H1 (cell line): ENCODE measurements around the gene MAP4K4. TPM values are rescaled to one million over a fixed set of nuclear protein-coding genes. Genes with fewer than 3 reads are reported as not detected.

ENCODE experiments used
- CTCF ChIA-PET: fragments of 300-600 bp; sonication (Branson Sonifier 250); formaldehyde crosslinking; loops from one replicate; lab custom pipeline; 2021; ENCODE audit not compliant: partially characterized antibody; lab: Charles Lee
- POLR2A ChIA-PET: fragments of 300-600 bp; sonication (Branson Sonifier 250); formaldehyde crosslinking; loops from one replicate; lab custom pipeline; 2021; ENCODE audit warnings: inconsistent platforms; ENCODE audit not compliant: partially characterized antibody; lab: Charles Lee
- DNase-seq, 2 experiments: peaks; one replicate each; pipeline versions ENCODE4 v3.0.0 to v3.0.0-alpha.2; 2010 to 2022; ENCODE audit warnings: low spot score in 2 of 2, low read depth in 1 of 2, mixed read lengths in 1 of 2
- FAIRE-seq: peaks from 2 replicates; lab custom pipeline; 2011; peaks lifted over from hg19 to GRCh38; lab: Jason Lieb, UNC
- H2AFZ ChIP-seq: 2 replicates; pipeline ENCODE4 v1.8.1; 2012; ENCODE audit warnings: low read length, inconsistent platforms
- H2AK5ac ChIP-seq: 2 replicates; pipeline ENCODE4 v1.6.1; 2013; ENCODE audit warnings: low read depth, low read length
- H2BK120ac ChIP-seq: replicated peaks from 2 replicates; pipeline ENCODE3; 2013; ENCODE audit warnings: low read depth, low read length, inconsistent platforms
- H2BK12ac ChIP-seq: 2 replicates; pipeline ENCODE4 v1.6.1; 2013; ENCODE audit warnings: low read depth, low read length
- H2BK15ac ChIP-seq: 2 replicates; pipeline ENCODE4 v1.6.1; 2013; ENCODE audit warnings: low read length
- H2BK20ac ChIP-seq: 2 replicates; pipeline ENCODE4 v1.6.1; 2013; ENCODE audit warnings: low read length
- H2BK5ac ChIP-seq: 2 replicates; pipeline ENCODE4 v1.6.1; 2013; ENCODE audit warnings: low read depth, low read length
- H3K14ac ChIP-seq: 2 replicates; pipeline ENCODE4 v1.6.1; 2013; ENCODE audit warnings: inconsistent platforms; ENCODE audit not compliant: insufficient read length
- H3K18ac ChIP-seq: 2 replicates; pipeline ENCODE4 v1.6.1; 2013; ENCODE audit warnings: low read length; ENCODE audit errors: extremely low read depth
- H3K23ac ChIP-seq: 2 replicates; pipeline ENCODE4 v1.6.1; 2013; ENCODE audit warnings: inconsistent platforms; ENCODE audit not compliant: insufficient read length
- H3K23me2 ChIP-seq: 2 replicates; pipeline ENCODE4 v1.6.1; 2013; ENCODE audit warnings: low read depth, low read length
- H3K27ac ChIP-seq: 2 replicates; pipeline ENCODE4 v1.6.1; 2011; ENCODE audit warnings: low read depth, low read length, inconsistent platforms
- H3K27me3 ChIP-seq, 4 experiments: replicated peaks in 1 of 4; 1 replicate in 1 of 4; 2 replicates in 3 of 4; pipeline versions ENCODE4 v1.6.1 to v1.8.1; 2011 to 2013; ENCODE audit warnings: low read length in 3 of 4, mild to moderate bottlenecking in 3 of 4, inconsistent platforms in 2 of 4, mixed read lengths in 2 of 4, moderate library complexity in 1 of 4; ENCODE audit not compliant: control insufficient read depth in 3 of 4, insufficient read depth in 3 of 4; ENCODE audit errors: extremely low read depth in 1 of 4
- H3K36me3 ChIP-seq, 4 experiments: 2 replicates each; pipeline versions ENCODE4 v1.6.1 to v1.8.1; 2011 to 2013; ENCODE audit warnings: mild to moderate bottlenecking in 4 of 4, low read length in 3 of 4, moderate library complexity in 2 of 4, control low read depth in 1 of 4, inconsistent platforms in 1 of 4; ENCODE audit not compliant: insufficient read depth in 4 of 4, control insufficient read depth in 2 of 4
- H3K4ac ChIP-seq: replicated peaks from 2 replicates; pipeline ENCODE3; 2013; ENCODE audit warnings: low read length, low read depth, mixed read lengths, inconsistent platforms; ENCODE audit not compliant: insufficient read length
- H3K4me1 ChIP-seq, 4 experiments: replicated peaks in 1 of 4; 1 replicate in 1 of 4; 2 replicates in 3 of 4; pipeline versions ENCODE4 v1.6.1 to v1.8.1; 2011 to 2013; ENCODE audit warnings: low read length in 3 of 4, inconsistent platforms in 2 of 4, mixed read lengths in 1 of 4; ENCODE audit not compliant: insufficient read depth in 4 of 4, control insufficient read depth in 3 of 4
- H3K4me2 ChIP-seq, 2 experiments: 2 replicates each; pipeline versions ENCODE4 v1.6.1 to v1.8.1; 2011 to 2013; ENCODE audit warnings: low read depth in 2 of 2, low read length in 2 of 2, control low read depth in 1 of 2, inconsistent platforms in 1 of 2, mild to moderate bottlenecking in 1 of 2; ENCODE audit not compliant: insufficient read depth in 1 of 2
- H3K4me3 ChIP-seq, 4 experiments: fragments of 200-600, 300-600 bp in 1 of 4; sonication (generic), shearing (Covaris generic), sonication (Bioruptor Twin) in 1 of 4; 2 replicates each; pipeline versions ENCODE4 v1.5.1 to v1.8.1; 2011 to 2016; ENCODE audit warnings: low read length in 4 of 4, low read depth in 3 of 4, control low read depth in 2 of 4, inconsistent platforms in 2 of 4, mild to moderate bottlenecking in 2 of 4, mixed read lengths in 1 of 4, moderate library complexity in 1 of 4; ENCODE audit not compliant: insufficient read depth in 2 of 4; ENCODE audit errors: extremely low read depth in 1 of 4
- H3K56ac ChIP-seq: replicated peaks from 2 replicates; pipeline ENCODE3; 2013; ENCODE audit warnings: low read depth, mild to moderate bottlenecking, mixed read lengths, low read length, inconsistent platforms; ENCODE audit not compliant: insufficient read length
- H3K79me1 ChIP-seq: 2 replicates; pipeline ENCODE4 v1.6.1; 2013; ENCODE audit warnings: low read depth, low read length, control low read depth
- H3K79me2 ChIP-seq, 2 experiments: 2 replicates each; pipeline versions ENCODE4 v1.6.1 to v1.8.1; 2012 to 2013; ENCODE audit warnings: low read length in 2 of 2, mild to moderate bottlenecking in 2 of 2, inconsistent platforms in 1 of 2; ENCODE audit not compliant: insufficient read depth in 2 of 2, control insufficient read depth in 1 of 2
- H3K9ac ChIP-seq, 4 experiments: replicated peaks in 1 of 4; 1 replicate in 1 of 4; 2 replicates in 3 of 4; pipeline versions ENCODE4 v1.6.1 to v1.8.1; 2011 to 2013; ENCODE audit warnings: low read depth in 3 of 4, low read length in 3 of 4, control low read depth in 2 of 4, mild to moderate bottlenecking in 2 of 4, moderate library complexity in 2 of 4, inconsistent platforms in 1 of 4; ENCODE audit errors: extremely low read depth in 1 of 4
- H3K9me3 ChIP-seq, 2 experiments: 2 replicates each; pipeline versions ENCODE4 v1.6.1 to v1.8.1; 2012 to 2013; ENCODE audit warnings: mild to moderate bottlenecking in 2 of 2, moderate library complexity in 2 of 2, control low read depth in 1 of 2, inconsistent platforms in 1 of 2, low read depth in 1 of 2, low read length in 1 of 2, mixed read lengths in 1 of 2; ENCODE audit not compliant: insufficient read depth in 2 of 2
- H4K20me1 ChIP-seq, 2 experiments: replicated peaks in 1 of 2; 2 replicates each; pipeline versions ENCODE3 to v1.8.1; 2011 to 2013; ENCODE audit warnings: inconsistent platforms in 2 of 2, low read length in 2 of 2, mild to moderate bottlenecking in 1 of 2; ENCODE audit not compliant: insufficient read depth in 2 of 2, control insufficient read depth in 1 of 2
- H4K5ac ChIP-seq: 2 replicates; pipeline ENCODE4 v1.6.1; 2013; ENCODE audit warnings: low read length, low read depth, mixed read lengths, inconsistent platforms; ENCODE audit not compliant: insufficient read length
- H4K8ac ChIP-seq: 2 replicates; pipeline ENCODE4 v1.8.0; 2013; ENCODE audit warnings: mild to moderate bottlenecking, moderate library complexity, low read length, inconsistent platforms; ENCODE audit not compliant: insufficient read depth; ENCODE audit errors: extremely low read depth
- H4K91ac ChIP-seq: replicated peaks from 2 replicates; pipeline ENCODE3; 2013; ENCODE audit warnings: low read length, mixed read lengths, inconsistent platforms; ENCODE audit not compliant: insufficient read length
- USF2 ChIP-seq: IDR thresholded peaks from 2 replicates; pipeline ENCODE4 v1.6.1; 2011; ENCODE audit warnings: low read length, improper control_type of control experiment
- WGBS, 2 experiments: shearing (Covaris generic) in 1 of 2; methylation state at CpG; one replicate each; pipeline versions ENCODE4 v1.1.6 to v1.1.7; 2013 to 2015; ENCODE audit warnings: low lambda C conversion rate in 2 of 2, mixed read lengths in 2 of 2, inconsistent platforms in 1 of 2, low coverage in 1 of 2, missing lambda C conversion rate in 1 of 2; ENCODE audit not compliant: insufficient replicate concordance in 2 of 2, insufficient coverage in 1 of 2, insufficient read length in 1 of 2; ENCODE audit errors: extremely low coverage in 1 of 2, missing lambda C conversion rate in 1 of 2; 5-methylcytosine and 5-hydroxymethylcytosine counted together
- polyA plus RNA-seq, 7 experiments: library from polyadenylated mRNA; depleted of rRNA in 3 of 7; stranded (reverse) in 5 of 7; unstranded in 2 of 7; fragments of >200 nt in 5 of 7; fragments of 200-250 nt in 2 of 7; gene quantifications; 1 replicate in 5 of 7; 2 replicates in 1 of 7; 4 replicates in 1 of 7; pipeline versions ENCODE4 v1.2.1 to v1.2.3, GENCODE V29; 2011 to 2013; ENCODE audit warnings: missing spikeins in 2 of 7, mixed read lengths in 2 of 7
- total RNA-seq: library from RNA; stranded (reverse); fragmentation: NEBNext Ultra II Directional; extraction: Animal tissue kit (Norgen Biotek cat#: 25700); gene quantifications from 2 replicates; pipeline ENCODE4 v1.2.1, GENCODE V29; 2021

MAP4K4 gene
- total and polyA plus RNA-seq, 2 of the 8 experiments (the other 6 are each of a cell fraction or from before 2014, with no cell fraction given) = 53.2 to 138 TPM

- Histone ChIP-seq H3K14ac (no peak overlapping the region), H2BK20ac (no peak overlapping the region), H3K4me1 (peaks cover 0 to 3% (median 1%) of the 10 kb centered on the region in 4 experiments; a peak in 2 of 7 replicates), H4K91ac (no peak overlapping the region), H4K8ac (no peak overlapping the region), H3K9ac (no peak overlapping the region), H2AFZ (no peak overlapping the region), H3K23ac (no peak overlapping the region), H2BK120ac (no peak overlapping the region), H2BK12ac (no peak overlapping the region), H3K56ac (no peak overlapping the region), H4K20me1 (peaks cover 2 to 13% of the 10 kb centered on the region in 2 experiments), H4K5ac (no peak overlapping the region), H3K27ac (no peak overlapping the region), H3K79me2 (no peaks in the 10 kb centered on the region), H3K4me2 (no peak overlapping the region), H3K4ac (no peak overlapping the region), H2BK5ac (no peak overlapping the region), H3K79me1 (no peaks in the 10 kb centered on the region), H3K27me3 (no peaks in the 10 kb centered on the region), H3K36me3 (peaks cover 7 to 50% (median 37%) of the 10 kb centered on the region in 4 experiments), H2AK5ac (no peak overlapping the region), H2BK15ac (no peak overlapping the region), H3K9me3 (no peaks in the 10 kb centered on the region), H3K23me2 (no peaks in the 10 kb centered on the region), H3K18ac (no peak overlapping the region), H3K4me3 (no peak overlapping the region)
- no peak for TF ChIP-seq USF2
- POLR2A ChIA-PET = no interaction called here
- FAIRE-seq (no peak), DNase-seq (no peak)
- CTCF ChIA-PET = no interaction called here
- 89% methylated on average over 2 of the region's 4 CpGs; no CpG with 5 or more reads in 1 of the 2 experiments for WGBS, 2 experiments
These were observed 136.5 kb downstream of the MAP4K4 start for GRCh38 chr2:101833890-101834523.
